Activated T-helper 1 cell treated with Interleukin-2 at 50 U/mL for 16 hours (primary cell): Measurements from ENCODE around the gene COL19A1.

ENCODE experiments used
- DNase-seq: peaks from one replicate; pipeline ENCODE4 v3.0.0-alpha.2; 2020; ENCODE audit warnings: low read depth

Gene COL19A1

GRCh38 chr6:70124882-70125545 lies 258.7 kb downstream of the COL19A1 start:
- no peak for DNase-seq

DNA sequence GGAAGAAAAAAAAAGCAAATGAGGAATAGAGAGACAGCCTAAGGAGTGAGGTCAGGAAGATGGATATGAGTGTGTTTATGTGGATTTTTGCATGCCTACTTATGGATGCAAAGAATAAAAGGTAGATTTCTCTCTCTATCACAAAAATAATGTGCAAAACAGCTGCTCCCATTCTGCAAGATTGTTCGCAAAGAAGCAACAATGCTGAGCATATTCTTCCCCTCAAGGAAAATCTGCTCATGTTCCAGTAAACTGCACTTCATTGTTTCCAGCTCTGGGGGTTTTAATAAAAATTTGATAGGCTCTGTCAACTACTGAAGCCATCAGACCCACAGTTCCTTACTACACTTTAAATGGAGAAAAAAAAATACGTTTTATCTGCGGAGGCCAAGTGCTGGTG lies 259.2 kb downstream of the COL19A1 start:
- no peak for DNase-seq

DNA sequence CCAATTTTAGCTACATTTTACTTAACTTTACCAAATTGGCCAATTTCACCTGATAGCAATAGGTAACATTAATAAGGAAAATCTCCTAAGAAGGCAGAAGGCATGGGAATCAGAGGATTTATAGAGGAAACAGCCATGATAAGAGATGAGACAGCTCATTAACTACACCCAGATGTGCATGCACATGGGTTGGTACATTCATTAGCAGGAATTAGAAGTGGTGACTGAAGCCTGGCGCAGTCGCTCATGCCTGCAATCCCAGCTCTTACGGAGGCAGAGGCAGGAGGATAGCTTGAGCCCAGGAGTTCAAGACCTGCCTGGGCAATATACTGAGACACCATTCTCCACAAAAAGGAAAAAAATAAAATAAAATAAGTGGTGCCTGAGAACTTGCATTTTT lies 263.0 kb downstream of the COL19A1 start:
- DNase-seq: no peak

DNA sequence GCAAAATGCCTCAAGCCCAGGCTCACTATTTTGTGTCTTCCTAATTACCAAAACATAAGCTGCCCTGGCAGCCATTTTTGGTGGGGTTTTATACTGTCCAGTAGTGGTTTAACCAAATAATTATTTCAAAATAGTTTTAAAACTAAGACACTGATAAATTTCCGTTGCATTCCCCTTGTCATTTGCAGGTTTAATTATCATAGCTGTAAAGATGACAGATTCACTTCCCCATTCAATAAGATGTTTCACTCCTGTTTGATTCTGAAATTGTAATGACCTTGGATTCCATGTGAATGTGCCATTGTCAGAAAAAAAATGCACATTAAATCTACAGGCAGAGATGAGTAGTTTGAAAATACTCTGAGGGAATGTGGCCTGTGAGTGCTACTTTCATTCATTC lies 264.5 kb downstream of the COL19A1 start:
- no peak for DNase-seq

DNA sequence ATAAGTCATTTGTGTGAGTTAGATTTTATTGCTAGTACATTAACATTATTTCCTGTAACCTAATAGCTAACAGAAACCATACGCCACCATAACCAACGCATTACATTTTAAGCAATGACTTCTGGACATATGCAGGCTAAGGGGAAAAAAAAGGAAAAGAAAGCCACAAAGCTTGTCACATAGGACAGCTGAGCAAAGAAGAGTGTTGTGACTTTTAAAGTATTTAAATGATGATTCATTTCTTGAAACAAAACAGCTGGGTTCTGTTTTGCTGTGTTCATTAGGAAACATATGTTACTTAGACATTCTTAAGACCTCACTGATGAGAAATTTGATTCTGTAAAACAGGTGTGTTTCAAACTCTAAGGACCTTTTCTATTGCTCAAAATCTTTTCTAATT lies 265.2 kb downstream of the COL19A1 start:
- no peak for DNase-seq

DNA sequence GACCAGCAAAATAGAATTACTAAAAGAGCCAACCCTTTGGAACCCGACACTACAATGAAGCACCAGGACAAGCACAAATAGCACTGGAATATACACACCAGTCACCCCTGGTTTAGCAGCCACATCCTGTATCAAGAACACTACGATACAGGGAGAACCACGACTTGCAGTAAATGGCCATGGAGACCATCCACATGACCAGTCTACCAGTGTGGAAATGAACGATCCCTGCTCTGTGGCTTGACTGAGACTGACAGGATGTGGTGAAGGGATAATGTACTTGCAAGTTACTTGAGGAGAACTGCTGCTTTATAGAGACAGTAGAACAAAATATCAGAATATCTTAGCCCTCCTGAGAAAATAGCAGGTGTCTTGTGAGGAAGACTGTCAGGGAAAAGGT lies 266.9 kb downstream of the COL19A1 start:
- no peak for DNase-seq

DNA sequence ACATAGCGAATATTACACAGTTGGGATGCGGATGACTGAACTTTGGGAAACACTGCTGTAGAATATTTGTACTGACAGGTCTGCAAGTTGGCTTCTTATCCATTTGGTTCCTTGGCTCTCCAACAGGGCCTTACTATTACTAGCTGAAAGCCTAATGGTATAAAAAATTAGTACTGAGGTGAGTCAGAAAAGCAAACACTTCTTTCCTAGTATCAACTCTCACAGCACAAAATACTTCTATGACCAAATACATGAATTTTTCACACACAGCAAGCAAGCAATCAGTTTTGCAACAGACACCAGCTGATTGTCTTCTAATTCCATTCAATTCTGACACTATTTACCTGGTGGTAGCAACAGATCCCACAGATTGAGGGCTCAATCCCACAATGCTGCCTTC lies 268.2 kb downstream of the COL19A1 start:
- DNase-seq: no peak

DNA sequence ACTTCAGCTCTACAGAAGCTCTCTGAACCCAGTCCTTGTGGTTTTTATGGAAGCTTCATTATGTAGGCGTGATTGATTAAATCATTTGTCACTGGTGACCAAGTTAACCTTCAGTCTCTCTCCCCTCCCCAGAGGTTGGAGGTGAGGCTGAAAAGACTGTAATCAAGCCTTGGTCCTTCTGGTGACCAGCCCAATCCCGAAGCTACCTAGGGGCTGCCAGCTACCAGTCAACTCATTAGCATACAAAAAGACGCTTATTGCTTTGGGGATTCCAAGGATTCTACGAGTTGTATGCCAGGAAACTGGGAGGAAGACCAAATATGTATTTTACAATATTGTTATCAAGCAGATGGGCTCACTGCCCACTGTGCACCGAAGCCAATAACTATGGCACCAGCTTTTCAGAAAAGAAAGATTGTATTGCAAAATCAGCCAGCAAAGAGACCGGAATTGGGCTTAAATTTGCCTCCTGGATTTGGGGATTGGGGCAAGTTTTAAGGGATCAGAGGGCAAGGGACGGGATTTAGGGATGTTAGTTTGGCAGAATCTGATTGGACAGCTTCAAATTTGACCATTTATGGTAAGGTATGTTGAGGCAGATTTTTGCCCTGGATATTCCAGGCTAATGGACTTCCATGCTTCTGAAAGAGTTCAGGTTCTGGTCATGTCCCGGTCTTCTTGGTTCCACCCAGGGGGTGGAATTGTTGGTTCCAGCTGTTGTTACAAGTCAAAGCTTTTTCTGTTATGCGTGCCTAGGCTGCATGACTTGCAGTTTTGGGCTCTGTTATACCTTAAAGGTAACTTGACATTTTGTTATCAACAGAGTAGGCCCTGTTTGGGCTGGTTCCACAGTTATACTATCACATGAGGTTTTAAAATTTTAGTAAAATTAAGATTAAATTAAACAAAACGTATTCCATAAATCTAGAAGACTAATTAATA lies 269.1 kb downstream of the COL19A1 start:
- no peak for DNase-seq

- DNase-seq: no peak
Observed at GRCh38 chr6:70136996-70137395, 270.6 kb downstream of the COL19A1 start.

DNA sequence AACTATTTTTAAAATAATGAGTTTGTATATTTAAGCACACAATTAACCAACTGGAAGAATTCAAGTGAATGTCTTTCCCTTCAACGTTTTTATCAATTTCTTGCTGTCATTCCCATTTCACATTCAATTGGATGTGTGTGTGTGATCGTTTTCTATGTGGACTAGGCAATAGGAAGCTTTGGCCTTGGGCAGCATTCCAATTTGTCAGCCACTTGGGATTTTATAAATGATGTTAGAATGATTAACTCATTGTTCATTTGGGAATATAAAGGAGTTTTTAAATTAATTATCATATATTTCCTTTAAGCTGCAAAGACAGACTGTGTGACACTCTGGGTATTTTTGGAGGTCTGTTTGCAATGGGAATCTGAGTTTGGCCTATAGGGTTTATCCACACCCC lies 274.1 kb downstream of the COL19A1 start:
- DNase-seq: no peak

GRCh38 chr6:70142034-70142433 lies 275.7 kb downstream of the COL19A1 start:
- no peak for DNase-seq

- DNase-seq: no peak
Observed at GRCh38 chr6:70145178-70145577, 278.8 kb downstream of the COL19A1 start.

- DNase-seq: no peak
Observed at GRCh38 chr6:70149209-70149788, 282.9 kb downstream of the COL19A1 start.

DNA sequence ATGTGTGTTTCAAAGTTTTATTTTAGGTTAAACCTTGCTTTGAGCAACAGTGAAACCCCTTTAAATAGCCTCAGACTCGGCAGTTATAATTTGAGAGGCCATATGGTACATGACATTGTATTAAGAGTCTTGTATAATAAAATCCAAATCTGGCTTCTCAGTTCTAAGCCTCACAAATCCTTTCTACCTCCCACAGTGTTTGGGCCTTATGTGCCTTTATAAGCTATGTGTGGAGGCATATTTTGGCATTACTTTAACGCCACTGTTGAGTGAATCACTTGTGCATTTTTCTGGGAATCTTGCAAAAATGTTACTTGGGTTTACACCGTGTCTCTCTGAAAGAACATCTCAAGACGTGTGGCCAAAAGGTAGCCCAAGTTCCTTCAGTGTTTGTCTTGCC lies 284.2 kb downstream of the COL19A1 start:
- no peak for DNase-seq

DNA sequence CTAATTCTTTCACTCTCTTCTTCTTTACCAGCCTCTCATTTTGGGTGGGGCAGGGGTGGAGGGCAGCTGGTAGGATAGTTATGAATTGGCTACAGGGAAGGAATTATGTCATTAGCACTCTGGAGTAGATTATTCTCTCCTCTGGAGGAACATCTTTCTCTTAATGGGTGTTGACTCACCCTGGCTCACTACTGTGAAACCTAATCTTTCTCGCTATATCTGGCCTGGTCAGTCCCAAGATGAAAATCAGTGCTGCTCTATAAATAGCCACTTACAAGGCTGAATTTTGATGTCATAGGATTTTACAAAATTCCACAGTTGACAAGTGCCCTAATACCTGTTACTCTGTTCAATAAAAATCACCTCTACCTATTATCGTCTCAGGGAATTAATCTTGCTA lies 285.3 kb downstream of the COL19A1 start:
- DNase-seq: no peak

DNA sequence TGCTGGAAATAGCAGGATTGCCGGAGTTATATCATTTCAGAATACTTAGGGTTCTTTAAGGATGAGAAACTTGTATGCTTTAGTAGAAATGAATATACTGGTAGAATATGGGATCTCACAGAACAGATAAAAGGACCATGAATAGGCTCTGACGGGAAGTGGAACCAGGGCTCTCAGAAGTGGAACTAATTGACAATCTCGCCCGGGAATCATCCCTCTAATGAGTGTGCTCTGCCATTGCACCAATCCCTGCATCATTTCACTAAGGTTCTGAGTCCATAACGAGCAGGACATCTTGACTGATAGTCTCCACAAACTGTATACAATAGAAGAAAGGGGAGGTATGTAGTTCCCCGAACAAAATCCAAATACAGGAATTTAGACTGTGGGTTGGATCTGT lies 286.4 kb downstream of the COL19A1 start:
- DNase-seq: no peak

GRCh38 chr6:70157086-70157485 lies 290.7 kb downstream of the COL19A1 start:
- DNase-seq: no peak

DNA sequence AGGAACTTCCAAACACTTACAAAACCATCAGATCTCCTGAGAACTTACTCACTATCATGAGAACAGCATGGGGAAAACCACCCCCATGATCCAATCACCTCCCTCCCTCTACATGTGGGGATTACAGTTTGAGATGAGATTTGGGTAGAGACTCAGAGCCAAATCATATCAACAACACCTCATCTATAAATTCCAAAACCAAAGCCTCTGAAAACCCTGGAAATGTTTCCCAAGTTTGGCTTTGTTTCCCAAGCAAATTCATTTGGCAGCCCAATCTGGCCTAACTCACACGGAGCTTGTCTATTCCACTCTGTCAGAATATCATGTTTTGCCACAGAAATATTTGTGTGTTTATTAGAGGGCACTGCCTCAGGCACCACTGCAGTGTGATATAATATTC lies 293.9 kb downstream of the COL19A1 start:
- DNase-seq: no peak

DNA sequence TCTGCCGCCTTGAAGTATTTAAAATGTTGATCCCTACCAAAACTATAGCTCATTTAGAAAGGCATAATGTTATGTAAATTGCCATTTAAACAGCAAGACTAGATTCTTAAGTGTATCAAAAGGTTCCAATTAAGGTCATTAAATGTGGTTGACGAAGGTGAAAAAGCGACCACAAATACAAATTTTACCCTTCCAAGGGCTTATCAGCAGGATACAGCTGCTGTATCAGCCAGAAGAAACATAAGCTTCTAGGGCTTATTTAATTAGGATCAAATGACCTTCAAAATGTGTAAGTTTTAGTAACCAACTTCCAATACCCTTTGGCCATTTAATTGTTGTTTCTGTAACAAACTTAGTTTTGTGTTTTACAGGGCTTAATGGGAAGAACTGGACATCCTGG lies 296.6 kb downstream of the COL19A1 start:
- DNase-seq: no peak

GRCh38 chr6:70163795-70164194 lies 297.4 kb downstream of the COL19A1 start:
- no peak for DNase-seq

GRCh38 chr6:70164556-70164955 lies 298.2 kb downstream of the COL19A1 start:
- DNase-seq: no peak

- no peak for DNase-seq
Observed at GRCh38 chr6:70166088-70166958, 300.0 kb downstream of the COL19A1 start.
